Ishikawa (cell line): ENCODE data around the gene RGS8.

Source experiments
- CREB1 ChIP-seq: IDR thresholded peaks from 2 replicates; pipeline ENCODE4 v1.6.1; 2012; ENCODE audit warnings: low read depth
- EP300 ChIP-seq: IDR thresholded peaks from 2 replicates; pipeline ENCODE4 v1.6.1; 2012; ENCODE audit warnings: borderline replicate concordance
- NFIC ChIP-seq: IDR thresholded peaks from 2 replicates; pipeline ENCODE4 v1.6.1; 2012
- RAD21 ChIP-seq: IDR thresholded peaks from 2 replicates; pipeline ENCODE4 v1.6.1; 2012; ENCODE audit warnings: low read depth
- TAF1 ChIP-seq: IDR thresholded peaks from 2 replicates; pipeline ENCODE4 v1.6.1; 2012; ENCODE audit warnings: low read depth, mild to moderate bottlenecking
- TEAD4 ChIP-seq: IDR thresholded peaks from 2 replicates; pipeline ENCODE4 v1.6.1; 2012
- YY1 ChIP-seq: IDR thresholded peaks from 2 replicates; pipeline ENCODE4 v1.6.1; 2012; ENCODE audit warnings: low read depth
- ZBTB7A ChIP-seq: IDR thresholded peaks from 2 replicates; pipeline ENCODE4 v1.6.1; 2012; ENCODE audit warnings: low read depth

DNA sequence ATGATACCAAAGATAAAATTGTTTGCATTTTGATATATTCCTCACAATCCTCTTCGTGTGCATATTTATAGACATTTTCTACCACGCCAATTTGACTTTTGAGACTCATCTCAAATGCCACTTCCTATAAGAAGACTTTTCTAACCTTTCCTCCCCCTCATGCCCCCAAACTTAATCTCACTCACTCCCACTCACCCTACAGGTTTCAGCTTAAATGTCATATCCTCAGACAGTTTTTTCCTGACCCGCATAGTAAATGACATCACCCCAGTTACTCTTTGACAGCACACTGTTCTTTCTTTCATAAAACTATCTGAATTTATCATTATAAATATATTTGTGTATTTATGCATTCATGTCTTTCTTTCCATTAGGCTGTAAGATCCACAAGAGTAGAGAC lies 29.6 kb upstream of the RGS8 start:
- TF ChIP-seq NFIC (no peak), TAF1 (no peak), EP300 (no peak), TEAD4 (no peak), CREB1 (no peak), YY1 (no peak), RAD21 (no peak), ZBTB7A (no peak)
